Measurements from ENCODE around the gene NHERF1.

DNA sequence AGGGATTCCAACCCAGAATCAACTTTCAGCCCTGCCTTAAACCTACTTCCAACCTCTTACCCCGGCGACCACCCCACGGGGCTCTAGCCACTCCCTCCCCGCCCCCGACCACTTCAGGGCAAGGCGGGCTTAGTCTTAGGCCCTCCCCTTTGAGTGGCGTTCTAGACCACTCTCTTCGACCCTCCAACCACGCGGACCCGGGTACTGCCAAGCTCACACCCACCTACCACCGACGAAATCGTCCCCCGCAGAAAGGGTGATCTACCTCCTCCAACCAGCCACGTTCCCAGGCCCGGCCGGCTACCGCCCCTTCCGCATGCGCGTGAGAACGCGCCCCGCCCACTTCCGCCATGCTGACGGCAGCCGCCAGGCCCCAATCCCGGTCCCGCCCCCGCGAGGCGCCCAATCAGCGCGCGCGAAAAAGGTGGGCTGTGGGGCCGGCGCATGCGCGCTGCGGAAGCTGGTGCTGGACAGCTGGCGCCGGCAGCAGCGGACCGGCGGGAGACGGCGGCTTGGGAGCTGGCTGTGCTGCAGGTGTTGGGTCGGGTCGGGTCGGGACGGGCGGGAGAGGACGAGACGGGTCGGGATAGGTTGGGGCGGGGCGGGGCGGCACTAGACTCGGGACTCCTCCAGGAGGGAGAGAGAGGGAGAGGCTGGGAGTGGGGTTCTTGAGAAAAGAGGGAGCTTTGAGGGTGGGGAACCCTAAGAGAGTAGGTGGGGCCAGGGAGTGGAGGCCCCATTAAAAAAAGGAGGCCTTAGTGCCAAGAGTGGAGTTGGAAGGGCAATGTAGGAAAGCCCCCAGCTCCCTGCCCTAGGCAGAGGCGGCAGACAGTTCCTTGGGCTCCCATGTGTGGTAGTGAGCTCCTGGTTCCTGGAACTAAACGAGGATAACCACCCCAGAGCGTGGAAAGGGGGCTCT lies 27.9 kb downstream of the NHERF1 start, which contains the start of gene NAT9:
- peak in 2 of 4 experiments; percentile 25 to 53 for TF ChIP-seq CTCF (IDR thresholded peaks at IDR 0.05)
- TF ChIP-seq POLR2A (IDR thresholded peaks at IDR 0.05) = peak; percentile 69
- TF ChIP-seq POLR2AphosphoS5 (IDR thresholded peaks at IDR 0.05) = peak; percentile 97

Data from prostate gland (tissue), 2 donors.